ENCODE results near the gene JDP2.

GRCh38 chr14:75522224-75522982 lies 94.6 kb downstream of the JDP2 start, which contains the start of gene BATF:
- TF ChIP-seq CTCF (IDR thresholded peaks at IDR 0.05): no peak
- TF ChIP-seq POLR2A (IDR thresholded peaks at IDR 0.05): no peak
